SK-N-SH treated with all-trans-retinoic acid at 6 μM for 48 hours (cell line): ENCODE measurements around the gene RNF207.

Experiments
- CREB5 ChIP-seq: fragments of 250-450 bp; sonication (Bioruptor Pico); IDR thresholded peaks from 2 replicates; pipeline ENCODE4 v1.5.1; 2020; ENCODE audit warnings: low read depth, mild to moderate bottlenecking, moderate library complexity
- CSDC2 ChIP-seq: fragments of 250-450 bp; sonication (Bioruptor Pico); IDR thresholded peaks from 2 replicates; pipeline ENCODE4 v1.5.0; 2020; ENCODE audit warnings: mild to moderate bottlenecking, moderate library complexity
- ESRRG ChIP-seq: fragments of 250-450 bp; sonication (Bioruptor Pico); IDR thresholded peaks from 2 replicates; pipeline ENCODE4 v1.6.1; 2021; ENCODE audit warnings: mild to moderate bottlenecking
- GLIS3 ChIP-seq: fragments of 250-450 bp; sonication (Bioruptor Pico); IDR thresholded peaks from 2 replicates; pipeline ENCODE4 v1.5.0; 2020; ENCODE audit warnings: mild to moderate bottlenecking, moderate library complexity
- SNAI2 ChIP-seq: fragments of 250-450 bp; sonication (Bioruptor Pico); IDR thresholded peaks from 2 replicates; pipeline ENCODE4 v1.5.0; 2020; ENCODE audit warnings: mild to moderate bottlenecking, moderate library complexity
- TOX ChIP-seq: fragments of 250-450 bp; sonication (Bioruptor Pico); IDR thresholded peaks from 2 replicates; pipeline ENCODE4 v1.8.0; 2021; ENCODE audit warnings: mild to moderate bottlenecking, moderate library complexity, borderline replicate concordance
- TSHZ2 ChIP-seq: fragments of 250-450 bp; sonication (Bioruptor Pico); IDR thresholded peaks from 2 replicates; pipeline ENCODE4 v1.5.0; 2020; ENCODE audit warnings: mild to moderate bottlenecking, moderate library complexity
- ZFP3 ChIP-seq: fragments of 250-450 bp; sonication (Bioruptor Pico); IDR thresholded peaks from 2 replicates; pipeline ENCODE4 v1.5.0; 2020; ENCODE audit warnings: mild to moderate bottlenecking, moderate library complexity
- ZFP30 ChIP-seq: fragments of 450-650 bp; formaldehyde crosslinking; IDR thresholded peaks from 2 replicates; pipeline ENCODE4 v1.5.0; 2022; ENCODE audit warnings: mild to moderate bottlenecking, moderate library complexity
- ZNF565 ChIP-seq: fragments of 450-650 bp; formaldehyde crosslinking; conservative IDR thresholded peaks from 2 replicates; pipeline ENCODE4 v1.5.0; 2020; ENCODE audit warnings: low read depth, mild to moderate bottlenecking, moderate library complexity
- TF ChIP-seq, protein P1 (sequence below): fragments of 250-450 bp; sonication (Bioruptor Pico); IDR thresholded peaks from 2 replicates; pipeline ENCODE4 v1.8.0; 2020; ENCODE audit warnings: mild to moderate bottlenecking, moderate library complexity, borderline replicate concordance

DNA sequence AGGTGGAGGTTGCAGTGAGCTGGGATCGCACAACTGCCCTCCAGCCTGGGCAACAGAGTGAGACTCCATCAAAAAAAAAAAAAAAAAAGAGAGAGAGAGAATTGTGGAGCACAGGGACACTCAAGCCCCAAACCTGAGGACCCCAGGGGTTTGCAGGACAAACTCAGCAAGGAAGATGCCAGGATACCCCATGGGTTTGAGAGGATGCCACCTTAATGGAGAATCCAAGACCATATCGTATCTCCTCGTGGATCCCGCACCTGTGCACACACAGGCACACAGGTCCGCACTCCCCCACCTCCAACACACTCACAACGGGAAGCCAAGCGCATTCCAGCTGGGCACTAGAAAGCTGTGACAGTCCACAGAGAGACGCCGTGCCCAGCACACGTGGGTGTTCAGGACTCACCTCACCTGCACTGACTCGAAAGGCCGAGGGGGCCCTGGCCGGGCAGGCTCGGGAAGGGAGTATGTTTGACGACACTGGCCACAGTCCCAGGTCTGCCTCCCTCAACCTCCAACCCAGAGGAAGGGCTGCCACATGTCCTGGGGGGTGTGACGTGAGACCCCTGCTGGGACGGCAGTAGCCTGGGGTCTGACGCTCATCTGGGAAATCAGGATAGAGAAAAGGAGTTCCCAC, 36.9 kb upstream of the RNF207 start:
- TF ChIP-seq ZFP30 (no peak), TOX (CRISPR knock-in tag) (no peak), ZFP3 (CRISPR knock-in tag) (no peak), TSHZ2 (CRISPR knock-in tag) (no peak), CSDC2 (CRISPR knock-in tag) (no peak), CREB5 (CRISPR knock-in tag) (no peak), GLIS3 (CRISPR knock-in tag) (no peak), ESRRG (CRISPR knock-in tag) (no peak), ZNF565 (CRISPR knock-in tag) (no peak), SNAI2 (no peak)
- TF ChIP-seq, protein P1, sequence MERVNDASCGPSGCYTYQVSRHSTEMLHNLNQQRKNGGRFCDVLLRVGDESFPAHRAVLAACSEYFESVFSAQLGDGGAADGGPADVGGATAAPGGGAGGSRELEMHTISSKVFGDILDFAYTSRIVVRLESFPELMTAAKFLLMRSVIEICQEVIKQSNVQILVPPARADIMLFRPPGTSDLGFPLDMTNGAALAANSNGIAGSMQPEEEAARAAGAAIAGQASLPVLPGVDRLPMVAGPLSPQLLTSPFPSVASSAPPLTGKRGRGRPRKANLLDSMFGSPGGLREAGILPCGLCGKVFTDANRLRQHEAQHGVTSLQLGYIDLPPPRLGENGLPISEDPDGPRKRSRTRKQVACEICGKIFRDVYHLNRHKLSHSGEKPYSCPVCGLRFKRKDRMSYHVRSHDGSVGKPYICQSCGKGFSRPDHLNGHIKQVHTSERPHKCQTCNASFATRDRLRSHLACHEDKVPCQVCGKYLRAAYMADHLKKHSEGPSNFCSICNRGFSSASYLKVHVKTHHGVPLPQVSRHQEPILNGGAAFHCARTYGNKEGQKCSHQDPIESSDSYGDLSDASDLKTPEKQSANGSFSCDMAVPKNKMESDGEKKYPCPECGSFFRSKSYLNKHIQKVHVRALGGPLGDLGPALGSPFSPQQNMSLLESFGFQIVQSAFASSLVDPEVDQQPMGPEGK (CRISPR knock-in tag), result no peak
